HEK293 (cell line): ENCODE results near the gene TOP3B.

Experiments used
- CTCF ChIP-seq: fragments of 450-650 bp; formaldehyde crosslinking; IDR thresholded peaks from 2 replicates; pipeline ENCODE4 v1.5.1; 2016; ENCODE audit warnings: missing biosample characterization, missing genetic modification characterization
- KLF1 ChIP-seq: fragments of 450-650 bp; formaldehyde crosslinking; IDR thresholded peaks from 2 replicates; pipeline ENCODE4 v1.5.1; 2016; ENCODE audit warnings: missing biosample characterization, missing genetic modification characterization
- REST ChIP-seq: fragments of 450-650 bp; formaldehyde crosslinking; IDR thresholded peaks from 2 replicates; pipeline ENCODE4 v1.5.1; 2016; ENCODE audit warnings: missing biosample characterization, missing genetic modification characterization
- SCRT1 ChIP-seq: fragments of 450-650 bp; formaldehyde crosslinking; IDR thresholded peaks from 2 replicates; pipeline ENCODE4 v1.5.1; 2016; ENCODE audit warnings: missing biosample characterization, missing genetic modification characterization, borderline replicate concordance
- ZNF280D ChIP-seq: fragments of 450-650 bp; formaldehyde crosslinking; IDR thresholded peaks from 2 replicates; pipeline ENCODE4 v1.5.1; 2016; ENCODE audit warnings: missing biosample characterization, missing genetic modification characterization

- TF ChIP-seq REST (tag by site-specific recombination) (no peak), KLF1 (tag by site-specific recombination) (no peak), SCRT1 (tag by site-specific recombination) (no peak), CTCF (tag by site-specific recombination) (no peak), ZNF280D (tag by site-specific recombination) (no peak)
Measured at GRCh38 chr22:21959274-21960074, 23.1 kb downstream of the TOP3B start.
